HepG2 (cell line): ENCODE data around the gene KIAA0232. TPM values are rescaled to one million over a fixed set of nuclear protein-coding genes. Genes with fewer than 3 reads are reported as not detected.

Experiments used
- FOXK1 ChIP-seq: sonication (generic); formaldehyde crosslinking; IDR thresholded peaks from 2 replicates; pipeline ENCODE4 v1.4.0; 2020; ENCODE audit warnings: low read depth, missing genetic modification reagents, borderline replicate concordance
- HMG20A ChIP-seq: IDR thresholded peaks from 2 replicates; pipeline ENCODE4 v1.6.1; 2016; ENCODE audit warnings: borderline replicate concordance
- IRF1 ChIP-seq: sonication (generic); formaldehyde crosslinking; IDR thresholded peaks from 2 replicates; pipeline ENCODE4 v1.4.0; 2020; ENCODE audit warnings: low read depth, mild to moderate bottlenecking, missing genetic modification reagents
- MEF2D ChIP-seq: sonication (generic); formaldehyde crosslinking; IDR thresholded peaks from 2 replicates; pipeline ENCODE4 v1.5.1; 2020; ENCODE audit warnings: mild to moderate bottlenecking, missing genetic modification reagents
- PITX1 ChIP-seq: sonication (generic); formaldehyde crosslinking; IDR thresholded peaks from 2 replicates; pipeline ENCODE4 v1.5.1; 2020; ENCODE audit warnings: mild to moderate bottlenecking, missing genetic modification reagents
- POLR2AphosphoS2 ChIP-seq: IDR thresholded peaks from 2 replicates; pipeline ENCODE4 v1.6.1; 2011; ENCODE audit warnings: low read depth, low read length, improper control_type of control experiment
- SIN3A ChIP-seq: IDR thresholded peaks from 2 replicates; pipeline ENCODE4 v1.6.1; 2011; ENCODE audit warnings: low read depth, mild to moderate bottlenecking, control low read depth, low read length, borderline replicate concordance
- ZBTB34 ChIP-seq: sonication (generic); formaldehyde crosslinking; IDR thresholded peaks from 2 replicates; pipeline ENCODE4 v1.8.0; 2022; ENCODE audit warnings: mild to moderate bottlenecking, missing genetic modification reagents
- ZBTB37 ChIP-seq: sonication (generic); formaldehyde crosslinking; IDR thresholded peaks from 2 replicates; pipeline ENCODE4 v1.4.0; 2020; ENCODE audit warnings: mild to moderate bottlenecking, missing genetic modification reagents
- ZBTB43 ChIP-seq: sonication (generic); formaldehyde crosslinking; conservative IDR thresholded peaks from 2 replicates; pipeline ENCODE4 v1.4.0; 2020; ENCODE audit warnings: missing genetic modification reagents
- ZC3H13 ChIP-seq: sonication (generic); formaldehyde crosslinking; IDR thresholded peaks from 2 replicates; pipeline ENCODE4 v1.8.1; 2023; ENCODE audit warnings: mild to moderate bottlenecking, missing genetic modification reagents, moderate library complexity
- ZFYVE20 ChIP-seq: sonication (generic); formaldehyde crosslinking; IDR thresholded peaks from 2 replicates; pipeline ENCODE4 v1.8.0; 2023; ENCODE audit warnings: low read depth, mild to moderate bottlenecking, moderate library complexity, missing genetic modification reagents, borderline replicate concordance
- ZNF280D ChIP-seq: sonication (generic); formaldehyde crosslinking; IDR thresholded peaks from 2 replicates; pipeline ENCODE4 v1.5.1; 2020; ENCODE audit warnings: mild to moderate bottlenecking, missing genetic modification reagents
- ZNF331 ChIP-seq: sonication (generic); formaldehyde crosslinking; IDR thresholded peaks from 2 replicates; pipeline ENCODE4 v1.4.0; 2020; ENCODE audit warnings: missing genetic modification reagents
- ZNF414 ChIP-seq: sonication (generic); formaldehyde crosslinking; IDR thresholded peaks from 2 replicates; pipeline ENCODE4 v1.5.0; 2020; ENCODE audit warnings: missing genetic modification reagents
- ZNF788 ChIP-seq: sonication (generic); formaldehyde crosslinking; IDR thresholded peaks from 2 replicates; pipeline ENCODE4 v1.5.0; 2020; ENCODE audit warnings: mild to moderate bottlenecking, missing genetic modification reagents, borderline replicate concordance
- polyA plus RNA-seq, 8 experiments: library from polyadenylated mRNA; depleted of rRNA in 3 of 8; stranded (reverse) in 7 of 8; unstranded in 1 of 8; fragments of >200 nt; fragmentation: Illumina TruSeq in 4 of 8; extraction: Trizol in 4 of 8; gene quantifications; 2 replicates each; pipeline versions ENCODE4 v1.2.1 to v1.2.3, GENCODE V29; 2011 to 2016; ENCODE audit warnings: low read depth in 4 of 8, missing spikeins in 1 of 8, mixed read lengths in 1 of 8; ENCODE audit not compliant: insufficient read depth in 1 of 8
- total RNA-seq, 5 experiments: library from RNA; depleted of rRNA; stranded (reverse); fragments of >200 nt; fragmentation: Illumina TruSeq; extraction: Trizol; gene quantifications; 2 replicates each; pipeline ENCODE4 v1.2.3, GENCODE V29; 2016; ENCODE audit warnings: low read depth in 1 of 5

Gene KIAA0232
- total and polyA plus RNA-seq, 2 of the 13 experiments (the other 11 are each of a cell fraction or from before 2014, with no cell fraction given): 7.8 to 17.1 TPM

GRCh38 chr4:6773616-6774540, 8.6 kb upstream of the KIAA0232 start (continued):
- TF ChIP-seq HMG20A (CRISPR knock-in tag) (peak; percentile 89; the same call in 1 of the 2 replicates), ZBTB43 (CRISPR knock-in tag) (0 out of 2 replicates have a peak, but pooled peaks have one; percentile 44), ZC3H13 (CRISPR knock-in tag) (0 out of 2 replicates have a peak, but pooled peaks have one; percentile 50), IRF1 (CRISPR knock-in tag) (peak; percentile 91; the same call in 1 of the 2 replicates), ZNF331 (peak; percentile 87), ZBTB37 (CRISPR knock-in tag) (0 out of 2 replicates have a peak, but pooled peaks have one; percentile 50), ZNF414 (peak; percentile 74; the same call in 1 of the 2 replicates), SIN3A (no peak), MEF2D (CRISPR knock-in tag) (peak; percentile 66; the same call in 1 of the 2 replicates), POLR2AphosphoS2 (no peak), ZFYVE20 (CRISPR knock-in tag) (no peak), ZNF788 (CRISPR knock-in tag) (peak; percentile 56; the same call in 1 of the 2 replicates), ZNF280D (CRISPR knock-in tag) (peak; percentile 93), FOXK1 (CRISPR knock-in tag) (peak; percentile 33; the same call in 1 of the 2 replicates), ZBTB34 (CRISPR knock-in tag) (peak; percentile 59; the same call in 1 of the 2 replicates), PITX1 (CRISPR knock-in tag) (peak; percentile 66; the same call in 1 of the 2 replicates)
